GM13977 (cell line): ENCODE measurements around the gene LTBP1.

Experiments used
- DNase-seq: peaks from one replicate; pipeline ENCODE4 v3.0.0; 2012; ENCODE audit warnings: low spot score
- in situ Hi-C: fragments of 300-500 bp; cut with MboI; formaldehyde crosslinking; loops from one replicate; pipeline ENCODE4 v1.12.0; 2022; ENCODE audit warnings: low sequenced_read_pairs, low pct_unique_long_range_greater_than_20kb, mixed read lengths, inconsistent platforms; ENCODE audit not compliant: unreplicated experiment
- TF ChIP-seq, protein P1 (sequence below): IDR thresholded peaks from 2 replicates; pipeline ENCODE4 v1.5.1; 2012; ENCODE audit warnings: mild to moderate bottlenecking, control low read depth; ENCODE audit not compliant: insufficient read depth; ENCODE audit errors: extremely low read depth, missing control alignments

The LTBP1 gene

DNA sequence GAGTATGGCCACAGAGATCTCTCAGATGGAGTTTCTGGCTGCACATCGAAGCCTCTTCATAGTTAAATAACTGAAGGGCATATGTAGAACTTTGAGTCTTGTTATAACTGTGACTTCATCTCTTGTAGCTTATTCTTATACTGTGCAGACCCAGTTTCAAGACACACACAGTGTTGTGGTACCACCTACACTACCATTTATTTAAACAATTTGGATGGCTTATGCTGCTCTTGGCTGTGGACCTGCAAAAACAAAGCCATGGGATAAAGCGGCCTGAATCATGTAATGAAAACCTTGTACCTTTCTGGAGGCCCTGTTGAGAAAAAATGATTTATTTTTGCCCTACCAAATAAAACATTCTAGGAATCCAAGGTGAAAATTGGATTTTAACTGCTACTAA lies 266.9 kb downstream of the LTBP1 start:
- no peak for DNase-seq
- TF ChIP-seq, protein P1, sequence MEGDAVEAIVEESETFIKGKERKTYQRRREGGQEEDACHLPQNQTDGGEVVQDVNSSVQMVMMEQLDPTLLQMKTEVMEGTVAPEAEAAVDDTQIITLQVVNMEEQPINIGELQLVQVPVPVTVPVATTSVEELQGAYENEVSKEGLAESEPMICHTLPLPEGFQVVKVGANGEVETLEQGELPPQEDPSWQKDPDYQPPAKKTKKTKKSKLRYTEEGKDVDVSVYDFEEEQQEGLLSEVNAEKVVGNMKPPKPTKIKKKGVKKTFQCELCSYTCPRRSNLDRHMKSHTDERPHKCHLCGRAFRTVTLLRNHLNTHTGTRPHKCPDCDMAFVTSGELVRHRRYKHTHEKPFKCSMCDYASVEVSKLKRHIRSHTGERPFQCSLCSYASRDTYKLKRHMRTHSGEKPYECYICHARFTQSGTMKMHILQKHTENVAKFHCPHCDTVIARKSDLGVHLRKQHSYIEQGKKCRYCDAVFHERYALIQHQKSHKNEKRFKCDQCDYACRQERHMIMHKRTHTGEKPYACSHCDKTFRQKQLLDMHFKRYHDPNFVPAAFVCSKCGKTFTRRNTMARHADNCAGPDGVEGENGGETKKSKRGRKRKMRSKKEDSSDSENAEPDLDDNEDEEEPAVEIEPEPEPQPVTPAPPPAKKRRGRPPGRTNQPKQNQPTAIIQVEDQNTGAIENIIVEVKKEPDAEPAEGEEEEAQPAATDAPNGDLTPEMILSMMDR = no peak
- in situ Hi-C loops = no loop called here

DNA sequence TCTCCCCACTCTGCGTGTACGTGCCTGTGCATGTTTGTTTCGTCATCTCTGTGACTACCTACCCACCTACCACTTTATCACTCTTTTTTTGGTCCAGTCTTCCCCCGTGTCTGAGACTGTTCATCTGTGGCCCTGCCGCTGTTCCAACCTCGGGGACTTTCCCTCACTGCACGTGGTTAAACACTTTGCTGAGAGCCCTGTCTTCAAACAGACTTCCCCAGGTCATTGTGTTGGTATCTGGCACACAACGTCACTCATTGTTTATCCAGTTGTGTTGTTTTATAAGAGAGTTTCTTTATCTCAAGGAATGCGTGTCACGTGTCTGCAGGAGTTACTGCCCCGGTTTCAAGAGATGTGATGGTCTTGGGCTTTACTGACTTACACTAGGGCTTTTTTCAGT lies 267.7 kb downstream of the LTBP1 start:
- DNase-seq = no peak
- in situ Hi-C loops = no loop called here
- TF ChIP-seq, protein P1 = no peak

DNA sequence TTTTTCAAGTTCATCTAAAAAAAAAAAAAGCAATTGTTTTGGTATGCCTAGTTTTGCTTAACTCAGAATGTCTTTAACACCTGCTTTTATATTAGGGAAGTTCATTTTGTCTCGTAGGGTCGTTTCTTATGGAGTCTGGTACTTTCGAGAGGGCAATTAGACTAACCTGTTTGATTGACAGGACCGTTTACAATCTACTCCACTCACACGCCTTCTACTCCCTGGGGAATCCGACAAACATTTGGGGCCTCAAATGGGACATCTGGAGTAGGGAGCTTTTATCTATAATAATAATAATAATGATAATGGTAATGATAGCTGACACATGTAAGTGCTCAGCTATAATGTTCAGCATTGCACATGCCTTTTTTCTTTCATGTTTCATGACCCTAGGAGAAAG lies 268.1 kb downstream of the LTBP1 start:
- TF ChIP-seq, protein P1 = no peak
- in situ Hi-C loops = no loop called here
- no peak for DNase-seq

DNA sequence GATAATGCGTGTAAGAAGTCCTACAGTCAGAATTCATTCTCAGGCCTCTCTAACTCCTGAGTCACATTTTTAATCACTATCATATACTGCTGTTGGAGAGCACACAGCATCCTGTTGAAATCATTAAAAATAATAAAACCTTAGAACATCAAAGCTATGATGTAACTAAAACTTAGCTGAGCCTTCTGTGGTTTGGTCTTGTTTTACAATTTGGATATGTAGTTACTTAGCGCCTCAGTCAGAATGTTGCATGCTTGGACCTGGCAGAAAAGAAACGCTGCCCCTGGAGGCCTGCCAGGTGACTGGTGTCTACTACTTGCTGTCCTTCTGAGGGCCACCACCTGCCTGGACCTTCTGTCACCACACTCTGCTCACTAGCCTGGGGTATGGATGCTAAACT lies 268.5 kb downstream of the LTBP1 start:
- TF ChIP-seq, protein P1 = no peak
- no peak for DNase-seq
- in situ Hi-C loops = no loop called here

DNA sequence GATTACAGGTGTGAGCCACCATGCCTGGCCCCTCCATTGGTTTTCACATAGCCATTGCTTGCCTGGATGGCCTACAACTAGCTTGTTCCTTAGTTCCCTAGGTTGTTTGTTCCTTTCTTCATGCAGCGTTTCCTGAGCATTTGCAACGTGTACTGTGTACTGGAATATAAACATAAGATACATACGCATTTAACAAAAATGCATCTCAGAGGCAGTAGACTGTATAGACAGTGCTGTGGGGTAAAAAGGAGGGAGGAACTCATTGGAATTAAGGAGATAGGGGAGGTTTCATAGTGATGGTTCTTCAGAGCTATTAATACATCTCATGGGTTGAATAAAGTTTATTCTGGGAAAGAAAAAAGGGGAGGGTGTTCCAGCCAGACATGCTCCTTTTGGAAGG lies 269.2 kb downstream of the LTBP1 start:
- TF ChIP-seq, protein P1 = no peak
- no peak for DNase-seq
- in situ Hi-C loops = no loop called here

DNA sequence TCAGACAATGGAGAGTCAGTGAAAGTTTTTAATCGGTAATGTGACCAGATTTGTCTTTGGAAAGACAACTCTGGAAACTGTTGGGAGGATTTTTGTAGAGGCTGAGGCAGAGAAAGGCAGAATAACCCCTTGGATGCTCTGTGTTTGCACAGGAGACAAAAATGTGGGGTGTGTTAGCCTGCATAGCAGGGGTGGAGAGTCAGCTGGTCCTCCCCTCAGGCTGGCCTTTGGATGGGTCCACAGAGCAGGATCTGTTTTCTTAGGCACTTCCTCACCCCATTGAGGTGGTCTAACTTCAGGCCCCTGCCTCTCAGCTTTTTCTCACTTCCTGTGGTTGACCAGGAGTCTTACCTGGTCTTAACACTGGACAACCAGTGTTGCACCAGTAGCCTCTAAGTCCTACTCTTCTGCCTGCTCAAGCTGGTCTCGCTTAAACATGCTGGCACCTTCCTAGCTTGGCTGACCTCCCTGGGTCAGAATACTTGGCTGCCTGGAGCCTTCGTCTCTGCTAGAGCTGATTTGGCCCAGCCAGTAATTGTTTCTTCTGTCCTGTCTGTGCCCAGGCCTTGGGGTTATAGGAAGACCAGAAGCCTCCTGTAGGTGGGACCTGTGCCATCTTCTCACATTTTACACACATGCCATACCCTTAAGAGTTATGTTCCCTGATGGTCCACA lies 269.9 kb downstream of the LTBP1 start:
- DNase-seq = no peak

More for the DNA sequence above, 269.9 kb downstream of the LTBP1 start:
- TF ChIP-seq, protein P1 = no peak
- in situ Hi-C loops = no loop called here
